GM18517 (cell line): Measurements from ENCODE around the gene CDH18.

ENCODE experiments used
- ATAC-seq: cut with Tn5 transposase; IDR thresholded peaks from one replicate; pipeline ENCODE4 v1.9.1; 2021; ENCODE audit warnings: mild to moderate bottlenecking, moderate library complexity; ENCODE audit not compliant: unreplicated experiment

The CDH18 gene

DNA sequence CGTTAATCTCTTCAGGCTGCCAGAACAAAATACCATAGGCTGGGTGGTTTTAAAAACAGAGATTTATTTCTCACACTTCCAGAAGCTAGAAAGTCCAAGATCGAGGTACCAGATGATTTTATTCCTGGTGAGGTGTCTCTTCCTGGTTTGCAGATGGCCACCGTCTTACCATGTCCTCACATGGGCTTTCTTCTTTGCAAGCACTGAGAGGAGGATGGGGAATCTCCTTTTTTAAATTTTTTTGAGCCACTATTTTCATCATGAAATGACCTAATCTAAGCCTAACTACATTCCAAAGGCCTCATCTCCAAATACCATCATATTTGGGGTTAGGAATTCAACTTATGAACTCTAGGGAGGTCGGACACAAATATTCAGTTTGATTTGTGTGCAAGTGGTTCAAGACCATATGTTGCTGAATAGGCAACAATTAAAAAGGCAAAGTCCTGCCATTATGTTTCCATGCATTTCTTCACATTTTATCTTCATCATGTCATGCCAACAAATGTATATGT, 371.2 kb downstream of the CDH18 start:
- no peak for ATAC-seq

DNA sequence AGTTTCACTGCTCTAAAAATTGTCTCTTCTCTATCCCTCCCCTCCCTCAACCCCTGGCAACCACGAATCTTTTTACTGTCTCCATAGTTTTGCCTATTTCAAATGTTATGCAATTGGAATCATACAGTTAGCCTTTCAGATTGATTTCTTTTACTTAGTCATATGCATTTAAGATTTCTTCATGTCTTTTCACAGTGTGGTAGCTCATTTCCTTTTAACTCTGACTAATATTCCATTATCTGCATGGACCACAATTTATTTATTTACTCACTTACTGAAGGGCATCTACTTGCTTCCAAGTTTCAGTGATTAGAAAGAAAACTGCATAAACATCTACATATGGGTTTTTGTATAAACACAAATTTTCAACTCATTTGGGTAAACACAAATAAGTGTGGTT, 372.3 kb downstream of the CDH18 start:
- no peak for ATAC-seq

DNA sequence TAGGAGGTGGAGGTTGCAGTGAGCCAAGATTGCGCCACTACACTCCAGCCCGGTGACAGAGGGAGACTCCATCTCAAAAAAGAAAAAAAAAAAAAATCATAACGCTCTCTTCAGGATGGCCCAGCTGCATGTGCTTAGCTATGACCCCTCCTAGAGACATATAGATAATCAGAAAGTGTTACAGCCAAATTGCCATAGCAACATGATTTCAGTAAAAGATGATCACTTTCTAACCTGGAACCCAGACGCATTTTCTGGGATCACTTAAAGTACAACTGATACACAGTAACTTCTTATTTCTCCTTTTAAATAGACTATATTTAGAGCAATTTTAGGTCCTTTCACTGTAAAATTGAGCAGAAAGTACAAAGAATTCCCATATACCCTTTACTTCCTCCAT, 372.9 kb downstream of the CDH18 start:
- ATAC-seq = no peak

DNA sequence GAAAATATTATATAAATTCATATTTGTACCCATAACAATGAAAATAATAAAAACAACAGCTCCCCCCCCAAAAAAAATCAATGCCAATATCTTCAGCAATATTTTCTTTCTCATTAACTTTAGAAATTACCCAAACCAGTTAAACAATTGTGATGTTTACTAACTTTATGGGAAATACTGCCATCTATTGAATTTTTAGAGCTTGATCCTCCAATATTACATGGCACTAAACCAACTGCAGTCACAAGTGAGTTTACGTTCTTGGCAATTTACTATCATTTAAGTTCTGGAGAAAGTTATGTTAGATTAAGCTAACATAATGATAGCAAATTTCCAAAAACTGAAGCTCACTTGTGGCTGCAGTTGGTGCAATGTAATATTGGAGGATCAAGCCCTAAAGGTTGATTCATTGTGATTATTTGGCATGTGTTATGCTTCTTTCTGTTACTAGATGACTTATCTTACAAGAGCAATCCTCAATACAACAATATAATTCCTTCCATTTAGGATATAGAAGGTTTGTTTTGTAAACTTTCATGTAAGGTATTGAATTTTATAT, 379.5 kb downstream of the CDH18 start:
- no peak for ATAC-seq

DNA sequence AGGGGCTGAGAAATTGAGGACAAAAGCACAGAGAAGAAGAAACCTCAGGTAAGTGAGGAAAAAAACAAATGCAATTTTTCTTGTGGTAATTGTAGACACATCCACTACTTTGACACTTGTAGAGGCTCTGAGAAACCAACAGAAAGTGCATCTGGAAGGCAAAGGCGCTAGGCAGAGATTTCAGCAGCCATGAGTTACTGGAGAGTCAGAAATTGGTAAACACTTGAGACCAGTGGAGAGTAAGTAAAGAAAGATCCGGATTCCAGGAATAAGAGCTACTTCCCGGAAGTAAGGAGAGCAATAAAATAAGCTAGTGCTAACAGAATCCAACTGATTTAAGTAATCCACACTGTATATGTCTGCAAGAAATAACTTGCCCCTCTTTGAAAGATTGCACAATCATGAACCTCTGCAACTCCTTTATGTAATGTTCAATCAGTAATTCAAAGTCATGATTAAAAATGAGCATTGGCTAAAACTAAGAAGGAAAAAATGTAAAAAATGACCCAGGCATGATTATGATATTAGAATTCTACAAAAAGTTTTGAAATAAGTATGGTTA, 382.1 kb downstream of the CDH18 start:
- no peak for ATAC-seq

DNA sequence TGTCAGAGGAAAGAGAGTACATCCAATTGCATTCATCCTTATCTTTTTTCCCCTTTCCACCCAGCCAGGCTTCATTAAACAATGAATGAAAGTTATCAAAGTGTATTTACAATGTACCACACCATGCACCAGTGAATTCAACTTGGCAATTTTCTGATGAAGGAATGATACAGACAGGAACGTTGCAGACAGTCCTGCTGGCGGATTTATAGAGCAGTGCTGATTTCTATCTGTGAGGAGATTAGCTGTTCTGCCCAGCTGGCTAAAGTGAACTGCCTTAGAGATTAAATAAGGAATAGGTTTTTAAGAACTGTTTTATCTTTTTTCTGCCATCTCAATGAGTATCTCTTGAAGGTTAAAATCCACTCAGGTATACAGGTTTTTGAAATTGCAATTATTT, 403.9 kb downstream of the CDH18 start:
- ATAC-seq = no peak

DNA sequence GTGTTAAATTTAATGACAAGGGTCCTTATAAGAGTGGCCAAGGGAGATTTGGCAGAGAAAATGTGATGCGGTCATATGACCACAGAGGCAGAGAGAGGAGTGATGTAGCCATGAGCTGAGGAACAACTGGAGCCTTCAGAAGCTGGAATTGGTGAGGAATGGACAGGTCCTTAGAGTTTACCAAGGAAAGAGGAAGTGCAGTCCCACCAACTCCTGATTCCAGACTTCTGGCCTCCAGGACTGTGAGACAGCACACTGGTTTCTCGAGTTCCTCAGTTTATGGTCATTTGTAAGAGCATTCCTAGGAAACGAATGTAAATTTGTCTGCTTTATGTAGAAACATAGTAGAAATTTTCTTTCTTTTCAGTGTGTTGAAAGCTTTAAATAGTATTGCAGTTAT, 410.1 kb downstream of the CDH18 start:
- ATAC-seq = no peak

DNA sequence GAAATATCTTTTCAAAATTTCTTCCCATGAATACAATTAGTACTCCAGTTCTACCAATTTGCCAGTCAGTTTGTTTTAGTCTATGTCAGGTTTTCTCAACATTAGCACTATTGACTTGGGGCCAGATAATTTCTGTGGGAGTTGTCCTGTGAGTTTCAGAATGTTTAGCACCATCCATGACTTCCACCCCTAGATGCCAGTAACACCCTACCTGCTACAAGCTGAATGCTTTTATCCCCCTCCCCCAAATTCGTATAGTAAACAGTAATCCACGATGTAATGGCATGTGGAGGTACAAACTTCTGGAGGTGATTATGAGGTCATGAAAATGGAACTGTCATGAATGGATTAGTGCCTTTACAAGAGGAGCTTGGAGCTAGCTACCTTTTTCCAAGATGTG, 420.0 kb downstream of the CDH18 start:
- ATAC-seq = no peak

DNA sequence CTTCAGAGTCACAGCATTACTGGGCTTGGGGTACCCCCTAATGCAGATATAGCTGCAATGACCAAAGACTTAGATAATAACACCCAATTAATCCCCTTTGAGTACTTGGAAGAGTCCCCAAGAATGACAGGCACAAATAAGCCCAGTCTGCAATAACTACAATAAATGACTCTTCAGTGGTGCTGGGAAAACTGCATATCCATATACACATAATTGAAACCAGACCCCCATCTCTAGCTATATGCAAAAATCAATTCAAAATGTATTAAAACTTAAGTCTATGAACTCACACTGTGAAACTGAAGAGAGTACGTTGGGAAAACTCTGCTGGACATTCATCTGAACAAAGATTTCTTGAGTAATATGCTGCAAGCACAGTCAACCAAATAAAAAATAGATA, 422.5 kb downstream of the CDH18 start:
- no peak for ATAC-seq

DNA sequence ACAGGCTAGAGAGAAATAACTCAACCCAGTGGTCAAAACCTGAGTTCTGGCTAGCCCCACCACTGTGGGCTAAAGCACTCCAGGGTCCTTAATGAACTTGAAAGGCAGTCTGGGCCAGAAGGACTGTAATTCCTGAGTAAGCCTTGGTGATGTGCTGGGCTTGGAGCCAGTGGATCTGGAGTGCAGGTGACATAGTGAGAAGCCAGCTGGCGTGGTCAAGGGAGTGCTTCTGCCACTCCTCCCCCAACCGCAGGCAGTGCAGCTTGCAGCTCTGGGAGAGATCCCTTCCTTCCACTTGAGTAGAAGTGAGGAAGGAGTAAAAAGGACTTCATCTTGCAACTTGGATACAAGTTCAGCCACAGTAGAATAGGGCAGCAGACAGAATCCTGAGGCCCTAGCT, 424.0 kb downstream of the CDH18 start:
- no peak for ATAC-seq

DNA sequence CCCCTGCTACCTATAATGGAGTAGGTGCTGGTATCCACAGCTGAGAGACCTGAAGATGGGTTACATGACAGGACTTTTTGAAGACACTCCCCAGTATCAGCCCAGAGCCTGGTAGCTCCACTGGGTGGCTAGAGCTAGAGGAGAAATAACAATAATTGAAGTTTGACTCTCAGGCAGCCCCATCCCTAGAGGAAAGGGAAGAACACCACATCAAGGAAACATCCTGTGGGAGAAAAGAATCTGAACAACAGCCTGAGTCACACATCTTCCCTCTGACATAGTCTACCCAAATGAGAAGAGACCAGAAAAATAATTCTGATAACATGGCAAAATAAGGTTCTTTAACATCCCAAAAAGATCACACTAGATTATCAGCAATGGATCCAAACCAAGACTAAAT, 432.1 kb downstream of the CDH18 start:
- no peak for ATAC-seq

DNA sequence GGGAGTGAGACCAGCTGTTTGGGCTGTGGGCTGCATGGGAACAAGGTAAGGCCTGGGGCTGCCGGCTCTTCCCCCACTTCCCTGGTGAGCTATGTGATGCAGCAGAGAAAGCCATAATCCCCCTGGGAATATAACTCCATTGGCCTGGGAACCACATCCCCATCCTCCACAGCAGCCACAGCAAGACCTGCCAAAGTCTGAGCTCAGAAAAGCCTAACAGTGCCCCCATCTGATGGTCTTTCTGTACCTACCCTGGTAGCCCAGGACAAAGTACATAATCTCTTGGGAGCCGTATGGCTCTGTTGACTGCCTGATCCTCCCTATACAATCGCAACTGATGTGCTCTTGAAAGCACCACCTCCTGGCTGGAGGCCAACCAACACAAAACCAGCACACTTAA, 432.6 kb downstream of the CDH18 start:
- ATAC-seq = no peak

DNA sequence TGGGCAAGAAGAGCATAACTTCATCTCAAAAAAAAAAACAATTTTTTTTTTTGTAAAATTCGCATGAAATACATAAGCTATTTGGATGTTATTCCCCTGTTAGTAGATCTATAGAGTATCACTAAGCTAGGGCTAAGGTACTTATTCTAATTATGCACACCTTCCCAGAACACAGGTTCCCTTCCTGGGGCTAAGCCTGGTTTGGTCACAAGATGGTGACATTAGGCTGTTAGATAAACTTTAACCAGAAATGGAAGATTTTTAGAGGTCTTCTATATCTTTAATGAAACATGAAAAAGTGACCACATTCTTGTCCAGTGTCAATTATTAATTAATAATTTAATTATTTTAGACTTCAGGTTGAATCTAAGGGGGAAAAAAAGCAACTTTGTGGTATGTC, 433.5 kb downstream of the CDH18 start:
- ATAC-seq = no peak

DNA sequence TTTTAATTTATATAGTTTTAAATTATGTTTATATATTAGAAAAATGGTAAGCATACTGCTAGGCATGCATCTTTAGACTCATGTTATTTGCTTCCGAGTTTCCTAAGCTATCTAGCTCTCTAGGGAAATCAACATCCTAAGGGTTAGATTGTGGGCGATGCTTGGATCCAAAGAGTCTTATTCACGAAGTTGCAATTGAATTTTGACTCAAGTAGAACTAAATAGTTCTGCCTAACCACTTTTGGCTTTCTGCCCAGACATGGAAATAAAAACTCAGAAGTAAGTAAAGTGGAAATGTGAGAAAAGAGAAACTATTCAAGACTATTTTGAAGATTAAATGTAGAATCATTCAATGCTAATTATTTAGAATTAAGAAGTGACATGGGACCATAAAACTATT, 440.4 kb downstream of the CDH18 start:
- no peak for ATAC-seq

DNA sequence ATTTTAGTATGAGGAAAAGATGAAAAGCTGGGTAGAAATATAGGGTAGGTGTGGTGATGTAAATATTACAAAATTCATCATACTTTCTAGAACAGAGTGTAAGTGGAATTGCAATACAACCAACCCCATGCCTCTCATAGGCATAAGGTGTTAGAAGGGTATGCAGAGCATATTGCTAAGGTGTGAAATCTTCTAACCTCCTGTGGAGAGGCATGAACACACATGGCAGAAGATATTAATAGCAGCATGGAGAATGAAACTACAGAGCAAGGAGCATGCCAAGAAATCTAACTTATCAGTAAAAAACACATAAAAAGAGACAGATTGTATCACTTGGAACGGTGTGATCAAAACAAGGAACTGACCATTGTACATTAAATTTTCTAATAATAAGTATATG, 441.5 kb downstream of the CDH18 start:
- no peak for ATAC-seq

DNA sequence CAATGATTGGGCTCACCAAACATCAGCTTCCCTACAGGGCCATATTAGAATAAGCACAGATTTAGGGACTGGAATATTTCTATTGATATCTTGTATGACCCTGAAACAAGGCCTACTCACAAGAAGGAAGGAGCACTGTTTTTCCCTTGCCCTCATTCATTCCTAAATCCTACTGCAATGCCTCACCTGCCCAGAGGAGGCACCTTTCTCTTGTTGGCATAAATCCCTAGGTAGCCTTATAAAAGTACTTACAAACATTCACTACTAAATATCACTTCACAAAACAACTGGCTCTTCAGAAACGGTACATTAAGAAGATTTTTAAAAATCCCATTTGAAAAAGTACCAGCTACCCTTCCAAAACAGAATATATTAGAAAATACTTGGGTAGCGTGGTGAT, 449.4 kb downstream of the CDH18 start:
- no peak for ATAC-seq

DNA sequence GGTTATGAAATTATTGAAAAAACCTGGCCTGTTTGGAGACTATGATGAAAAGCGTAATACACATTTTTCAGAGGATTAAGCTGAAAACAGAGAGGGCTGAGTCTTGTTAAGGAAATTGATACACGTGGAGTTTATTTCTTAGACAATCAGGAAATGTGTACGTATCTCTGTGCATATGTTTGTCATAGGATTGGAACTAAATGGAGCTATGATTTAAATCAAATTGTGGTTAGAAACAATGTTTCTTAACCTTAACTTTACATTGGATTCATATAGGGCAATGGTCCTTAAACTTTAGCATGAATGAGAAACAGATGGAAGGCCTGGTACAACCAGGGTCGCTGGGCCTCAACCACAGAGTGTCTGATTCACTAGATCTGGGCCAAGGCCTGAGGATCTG, 451.6 kb downstream of the CDH18 start:
- no peak for ATAC-seq

DNA sequence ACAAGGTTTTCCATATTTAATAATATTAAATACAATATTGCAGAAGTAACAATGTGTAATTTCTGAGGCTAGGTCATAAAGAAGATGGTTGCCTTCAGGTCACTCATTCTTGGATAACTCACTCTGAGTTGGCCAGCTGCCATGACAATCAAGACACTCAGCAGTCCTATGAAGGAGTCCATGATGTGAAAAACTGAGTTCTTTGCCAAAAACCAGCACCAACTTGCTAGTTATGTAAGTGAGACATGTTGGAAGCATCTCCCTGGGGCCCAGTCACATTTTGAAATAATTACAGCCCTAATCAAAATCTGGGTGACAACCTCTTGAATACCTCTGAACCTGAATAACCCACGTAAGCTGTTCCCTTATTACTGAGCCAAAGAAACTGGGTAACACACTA, 453.2 kb downstream of the CDH18 start:
- no peak for ATAC-seq

DNA sequence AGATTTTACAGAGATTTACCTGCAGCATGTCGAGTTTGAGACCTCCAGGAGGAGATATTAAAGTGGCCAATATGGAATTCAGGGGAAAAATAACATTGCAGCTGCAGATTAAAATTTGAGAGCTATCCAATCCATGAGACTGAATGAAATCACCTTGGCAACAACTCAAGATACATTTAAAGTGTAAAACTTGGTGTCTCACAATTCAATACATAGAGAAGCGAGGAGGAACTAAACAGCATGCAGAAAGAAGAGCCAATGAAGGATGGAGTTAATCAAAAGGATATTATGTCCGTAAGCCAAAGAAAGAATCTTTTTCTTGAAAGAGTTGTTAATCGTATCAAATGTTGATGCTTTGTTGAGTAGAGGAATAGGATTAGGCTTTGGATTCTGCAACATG, 455.1 kb downstream of the CDH18 start:
- no peak for ATAC-seq

DNA sequence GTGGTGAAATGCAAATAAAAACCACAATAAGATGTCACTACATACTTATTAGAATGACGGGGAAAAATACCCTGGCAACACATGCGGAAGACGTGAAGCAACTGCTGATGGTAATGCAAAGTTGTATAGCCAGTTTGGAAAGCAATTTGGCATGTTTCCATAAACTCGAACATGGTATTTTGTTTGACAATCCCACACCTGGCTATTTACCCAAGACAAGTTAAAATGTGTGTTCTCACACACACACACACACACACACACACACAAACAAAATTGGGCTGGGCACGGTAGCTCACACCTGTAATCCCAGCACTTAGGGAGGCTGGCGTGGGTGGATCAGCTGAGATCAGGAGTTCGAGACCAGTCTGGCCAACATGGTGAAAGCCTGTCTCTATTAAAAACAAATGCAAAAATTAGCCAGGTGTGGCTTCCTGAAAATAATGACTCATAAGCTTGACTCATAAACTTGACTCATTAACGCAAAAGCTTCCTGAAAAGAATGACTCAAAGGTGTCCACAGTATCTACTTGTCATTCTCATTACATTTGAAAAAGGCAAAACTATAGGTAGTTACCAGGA, 456.5 kb downstream of the CDH18 start:
- ATAC-seq = no peak

DNA sequence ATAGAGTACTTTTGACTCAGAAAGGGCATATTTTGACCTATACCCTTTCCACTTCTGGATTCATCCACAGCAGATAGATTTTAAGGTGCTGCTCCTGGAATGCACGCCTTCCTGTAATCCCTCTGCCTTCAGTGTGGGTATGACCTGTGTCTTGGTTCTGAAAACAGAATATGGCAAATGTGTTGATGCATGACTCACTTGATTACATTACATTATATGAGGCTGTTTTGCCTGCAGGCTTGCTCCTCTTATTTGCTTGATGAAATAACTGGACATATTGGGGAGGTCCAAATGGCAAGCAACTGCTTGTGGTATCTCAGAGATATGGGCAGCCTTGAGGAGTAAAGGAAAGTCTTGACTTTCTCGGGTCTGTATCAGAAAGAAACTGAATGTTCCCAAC, 468.6 kb downstream of the CDH18 start:
- no peak for ATAC-seq

DNA sequence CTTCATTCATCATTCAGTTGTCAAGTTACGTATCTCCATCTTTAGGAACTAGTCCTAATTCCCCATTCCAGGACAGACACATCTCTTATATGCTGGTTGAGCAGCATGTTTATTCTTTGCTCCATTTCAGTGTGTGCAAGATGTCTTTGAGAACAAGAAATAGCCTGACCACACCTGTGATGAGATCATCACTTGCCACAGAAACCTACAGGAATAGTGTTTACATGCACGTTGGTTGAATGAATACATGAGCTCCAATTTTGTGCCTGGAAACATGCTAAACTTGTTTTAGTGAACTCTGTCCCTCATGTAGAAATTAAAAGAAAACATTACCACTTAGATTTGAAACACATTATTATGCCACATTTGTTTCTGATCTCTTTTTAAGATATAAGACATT, 489.1 kb downstream of the CDH18 start:
- ATAC-seq = no peak

DNA sequence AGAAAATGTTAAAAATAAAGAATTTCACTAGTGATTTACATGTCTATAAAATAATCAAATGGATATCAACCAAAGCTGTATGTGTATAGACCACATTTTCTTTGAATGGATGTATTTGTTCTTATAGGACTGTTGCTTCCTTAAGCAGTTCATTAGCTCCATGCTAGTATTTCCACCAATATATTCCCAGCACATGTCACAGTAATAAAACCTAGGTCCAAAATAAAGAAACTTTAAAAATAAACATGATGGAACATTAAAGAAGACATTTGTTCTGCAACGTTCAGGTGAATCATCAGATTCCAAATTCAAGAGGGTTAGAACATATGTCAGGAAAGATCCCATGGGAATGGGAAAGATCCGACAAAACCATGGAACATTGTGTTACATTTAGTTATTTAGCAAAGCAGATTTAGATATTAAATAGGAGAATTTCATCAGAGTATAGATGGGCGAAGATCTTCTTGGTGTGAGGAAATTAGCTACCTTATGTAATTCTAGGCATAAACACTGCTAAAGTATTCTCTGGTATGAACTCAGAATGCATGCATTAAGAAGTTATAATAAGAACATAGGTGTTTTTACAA, 490.7 kb downstream of the CDH18 start:
- ATAC-seq = no peak
